WTC11 (cell line): ENCODE measurements around the gene FTSJ3. TPM values are rescaled to one million over a fixed set of nuclear protein-coding genes. Genes with fewer than 3 reads are reported as not detected.

Source experiments
- AR ChIP-seq: fragments of 250-450 bp; sonication (Bioruptor Pico); IDR thresholded peaks from 2 replicates; pipeline ENCODE4 v1.9.0; 2021; ENCODE audit warnings: mild to moderate bottlenecking
- ATF6 ChIP-seq: sonication (generic); formaldehyde crosslinking; IDR thresholded peaks from 2 replicates; pipeline ENCODE4 v1.8.1; 2023; ENCODE audit warnings: mild to moderate bottlenecking, missing genetic modification reagents
- CBFB ChIP-seq: sonication (generic); formaldehyde crosslinking; IDR thresholded peaks from 2 replicates; pipeline ENCODE4 v1.8.1; 2022; ENCODE audit warnings: mild to moderate bottlenecking, low read depth, missing genetic modification reagents
- EMX1 ChIP-seq: fragments of 250-450 bp; sonication (Bioruptor Pico); IDR thresholded peaks from 2 replicates; pipeline ENCODE4 v1.8.0; 2021; ENCODE audit warnings: mild to moderate bottlenecking
- ESRRA ChIP-seq: sonication (generic); formaldehyde crosslinking; IDR thresholded peaks from 2 replicates; pipeline ENCODE4 v1.8.1; 2022; ENCODE audit warnings: mild to moderate bottlenecking, missing genetic modification reagents, borderline replicate concordance
- GTF2I ChIP-seq: fragments of 250-450 bp; sonication (Bioruptor Pico); conservative IDR thresholded peaks from 2 replicates; pipeline ENCODE4 v1.4.0; 2021; ENCODE audit warnings: mild to moderate bottlenecking
- JAZF1 ChIP-seq: fragments of 250-450 bp; sonication (Bioruptor Pico); IDR thresholded peaks from 2 replicates; pipeline ENCODE4 v1.9.0; 2021; ENCODE audit warnings: moderate library complexity, mild to moderate bottlenecking, inconsistent platforms
- MAX ChIP-seq: sonication (generic); formaldehyde crosslinking; IDR thresholded peaks from 2 replicates; pipeline ENCODE4 v1.8.0; 2022; ENCODE audit warnings: mild to moderate bottlenecking, missing genetic modification reagents
- MLX ChIP-seq: sonication (generic); formaldehyde crosslinking; IDR thresholded peaks from 2 replicates; pipeline ENCODE4 v1.8.1; 2023; ENCODE audit warnings: mild to moderate bottlenecking, missing genetic modification reagents, moderate library complexity
- MYBL2 ChIP-seq: sonication (generic); formaldehyde crosslinking; IDR thresholded peaks from 2 replicates; pipeline ENCODE4 v1.8.1; 2023; ENCODE audit warnings: mild to moderate bottlenecking, moderate library complexity, missing genetic modification reagents
- NFYB ChIP-seq: sonication (generic); formaldehyde crosslinking; conservative IDR thresholded peaks from 2 replicates; pipeline ENCODE4 v1.8.0; 2022; ENCODE audit warnings: low read depth, missing genetic modification reagents
- PRDM15 ChIP-seq: sonication (generic); formaldehyde crosslinking; IDR thresholded peaks from 2 replicates; pipeline ENCODE4 v1.8.0; 2022; ENCODE audit warnings: missing genetic modification reagents
- TEAD1 ChIP-seq: sonication (generic); formaldehyde crosslinking; IDR thresholded peaks from 2 replicates; pipeline ENCODE4 v1.8.0; 2022; ENCODE audit warnings: mild to moderate bottlenecking, missing genetic modification reagents
- ZNF219 ChIP-seq: sonication (generic); formaldehyde crosslinking; IDR thresholded peaks from 2 replicates; pipeline ENCODE4 v1.8.0; 2023; ENCODE audit warnings: missing genetic modification reagents, mild to moderate bottlenecking, borderline replicate concordance
- ZNF423 ChIP-seq: fragments of 250-450 bp; sonication (Bioruptor Pico); IDR thresholded peaks from 2 replicates; pipeline ENCODE4 v2.1.2; 2022; ENCODE audit warnings: mild to moderate bottlenecking, moderate library complexity
- ZSCAN18 ChIP-seq: fragments of 250-450 bp; sonication (Bioruptor Pico); IDR thresholded peaks from 2 replicates; pipeline ENCODE4 v2.1.2; 2022; ENCODE audit warnings: mild to moderate bottlenecking, moderate library complexity
- total RNA-seq: library from RNA; stranded (reverse); gene quantifications from 3 replicates; pipeline ENCODE4 v1.2.3, GENCODE V29; 2021
- TF ChIP-seq, protein P1 (sequence below): sonication (generic); formaldehyde crosslinking; IDR thresholded peaks from 2 replicates; pipeline ENCODE4 v1.8.1; 2022; ENCODE audit warnings: missing genetic modification reagents, borderline replicate concordance
- TF ChIP-seq, protein P2 (sequence below): sonication (generic); formaldehyde crosslinking; IDR thresholded peaks from 2 replicates; pipeline ENCODE4 v1.8.1; 2022; ENCODE audit warnings: low read depth, mild to moderate bottlenecking, moderate library complexity, missing genetic modification reagents, borderline replicate concordance
- TF ChIP-seq, protein P3 (sequence below): sonication (generic); formaldehyde crosslinking; IDR thresholded peaks from 2 replicates; pipeline ENCODE4 v1.8.1; 2023; ENCODE audit warnings: mild to moderate bottlenecking, moderate library complexity, missing genetic modification reagents
- TF ChIP-seq, protein P4 (sequence below): sonication (generic); formaldehyde crosslinking; IDR thresholded peaks from 2 replicates; pipeline ENCODE4 v1.8.1; 2022; ENCODE audit warnings: mild to moderate bottlenecking, missing genetic modification reagents, moderate library complexity, borderline replicate concordance

FTSJ3 gene
- total RNA-seq, 1 experiment from 2014 or later = 62.1 TPM

- TF ChIP-seq ZSCAN18 (CRISPR knock-in tag) (no peak), ZNF219 (CRISPR knock-in tag) (no peak), MAX (CRISPR knock-in tag) (peak; percentile 65), GTF2I (CRISPR knock-in tag) (no peak), NFYB (CRISPR knock-in tag) (peak; percentile 33; the same call in 1 of the 2 replicates), ZNF423 (CRISPR knock-in tag) (no peak), MYBL2 (CRISPR knock-in tag) (peak; percentile 51; the same call in 1 of the 2 replicates), TEAD1 (CRISPR knock-in tag) (peak; percentile 86; the same call in 1 of the 2 replicates), AR (CRISPR knock-in tag) (no peak), JAZF1 (CRISPR knock-in tag) (no peak), ATF6 (CRISPR knock-in tag) (no peak), PRDM15 (CRISPR knock-in tag) (peak; percentile 100), EMX1 (peak; percentile 78; the same call in 1 of the 2 replicates), ESRRA (CRISPR knock-in tag) (0 out of 2 replicates have a peak, but pooled peaks have one; percentile 46), CBFB (CRISPR knock-in tag) (no peak), MLX (CRISPR knock-in tag) (no peak)
- TF ChIP-seq, protein P1, sequence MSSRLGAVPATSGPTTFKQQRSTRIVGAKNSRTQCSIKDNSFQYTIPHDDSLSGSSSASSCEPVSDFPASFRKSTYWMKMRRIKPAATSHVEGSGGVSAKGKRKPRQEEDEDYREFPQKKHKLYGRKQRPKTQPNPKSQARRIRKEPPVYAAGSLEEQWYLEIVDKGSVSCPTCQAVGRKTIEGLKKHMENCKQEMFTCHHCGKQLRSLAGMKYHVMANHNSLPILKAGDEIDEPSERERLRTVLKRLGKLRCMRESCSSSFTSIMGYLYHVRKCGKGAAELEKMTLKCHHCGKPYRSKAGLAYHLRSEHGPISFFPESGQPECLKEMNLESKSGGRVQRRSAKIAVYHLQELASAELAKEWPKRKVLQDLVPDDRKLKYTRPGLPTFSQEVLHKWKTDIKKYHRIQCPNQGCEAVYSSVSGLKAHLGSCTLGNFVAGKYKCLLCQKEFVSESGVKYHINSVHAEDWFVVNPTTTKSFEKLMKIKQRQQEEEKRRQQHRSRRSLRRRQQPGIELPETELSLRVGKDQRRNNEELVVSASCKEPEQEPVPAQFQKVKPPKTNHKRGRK = no peak
- TF ChIP-seq, protein P2, sequence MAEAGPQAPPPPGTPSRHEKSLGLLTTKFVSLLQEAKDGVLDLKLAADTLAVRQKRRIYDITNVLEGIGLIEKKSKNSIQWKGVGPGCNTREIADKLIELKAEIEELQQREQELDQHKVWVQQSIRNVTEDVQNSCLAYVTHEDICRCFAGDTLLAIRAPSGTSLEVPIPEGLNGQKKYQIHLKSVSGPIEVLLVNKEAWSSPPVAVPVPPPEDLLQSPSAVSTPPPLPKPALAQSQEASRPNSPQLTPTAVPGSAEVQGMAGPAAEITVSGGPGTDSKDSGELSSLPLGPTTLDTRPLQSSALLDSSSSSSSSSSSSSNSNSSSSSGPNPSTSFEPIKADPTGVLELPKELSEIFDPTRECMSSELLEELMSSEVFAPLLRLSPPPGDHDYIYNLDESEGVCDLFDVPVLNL (CRISPR knock-in tag) = peak; percentile 73; the same call in 1 of the 2 replicates
- TF ChIP-seq, protein P3, sequence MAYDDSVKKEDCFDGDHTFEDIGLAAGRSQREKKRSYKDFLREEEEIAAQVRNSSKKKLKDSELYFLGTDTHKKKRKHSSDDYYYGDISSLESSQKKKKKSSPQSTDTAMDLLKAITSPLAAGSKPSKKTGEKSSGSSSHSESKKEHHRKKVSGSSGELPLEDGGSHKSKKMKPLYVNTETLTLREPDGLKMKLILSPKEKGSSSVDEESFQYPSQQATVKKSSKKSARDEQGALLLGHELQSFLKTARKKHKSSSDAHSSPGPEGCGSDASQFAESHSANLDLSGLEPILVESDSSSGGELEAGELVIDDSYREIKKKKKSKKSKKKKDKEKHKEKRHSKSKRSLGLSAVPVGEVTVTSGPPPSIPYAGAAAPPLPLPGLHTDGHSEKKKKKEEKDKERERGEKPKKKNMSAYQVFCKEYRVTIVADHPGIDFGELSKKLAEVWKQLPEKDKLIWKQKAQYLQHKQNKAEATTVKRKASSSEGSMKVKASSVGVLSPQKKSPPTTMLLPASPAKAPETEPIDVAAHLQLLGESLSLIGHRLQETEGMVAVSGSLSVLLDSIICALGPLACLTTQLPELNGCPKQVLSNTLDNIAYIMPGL (CRISPR knock-in tag) = peak; percentile 87
- TF ChIP-seq, protein P4, sequence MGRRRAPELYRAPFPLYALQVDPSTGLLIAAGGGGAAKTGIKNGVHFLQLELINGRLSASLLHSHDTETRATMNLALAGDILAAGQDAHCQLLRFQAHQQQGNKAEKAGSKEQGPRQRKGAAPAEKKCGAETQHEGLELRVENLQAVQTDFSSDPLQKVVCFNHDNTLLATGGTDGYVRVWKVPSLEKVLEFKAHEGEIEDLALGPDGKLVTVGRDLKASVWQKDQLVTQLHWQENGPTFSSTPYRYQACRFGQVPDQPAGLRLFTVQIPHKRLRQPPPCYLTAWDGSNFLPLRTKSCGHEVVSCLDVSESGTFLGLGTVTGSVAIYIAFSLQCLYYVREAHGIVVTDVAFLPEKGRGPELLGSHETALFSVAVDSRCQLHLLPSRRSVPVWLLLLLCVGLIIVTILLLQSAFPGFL = no peak
These were observed 15.3 kb upstream of the FTSJ3 start, which contains the start of gene SMARCD2 (continued) for GRCh38 chr17:63842540-63843386.
